NCI-H2081 treated with DMSO at 0.1 percent for 48 hours (cell line): Measurements from ENCODE around the gene KHSRP.
"Not testable (repeated sequence)": the region's sequence is repeated elsewhere in the genome, so short reads cannot be mapped to it uniquely, and the experiment has no call there.

Experiments used
- DNase-seq: peaks from one replicate; lab custom pipeline; 2025; lab: John Stamatoyannopoulos, UW

KHSRP gene

DNA sequence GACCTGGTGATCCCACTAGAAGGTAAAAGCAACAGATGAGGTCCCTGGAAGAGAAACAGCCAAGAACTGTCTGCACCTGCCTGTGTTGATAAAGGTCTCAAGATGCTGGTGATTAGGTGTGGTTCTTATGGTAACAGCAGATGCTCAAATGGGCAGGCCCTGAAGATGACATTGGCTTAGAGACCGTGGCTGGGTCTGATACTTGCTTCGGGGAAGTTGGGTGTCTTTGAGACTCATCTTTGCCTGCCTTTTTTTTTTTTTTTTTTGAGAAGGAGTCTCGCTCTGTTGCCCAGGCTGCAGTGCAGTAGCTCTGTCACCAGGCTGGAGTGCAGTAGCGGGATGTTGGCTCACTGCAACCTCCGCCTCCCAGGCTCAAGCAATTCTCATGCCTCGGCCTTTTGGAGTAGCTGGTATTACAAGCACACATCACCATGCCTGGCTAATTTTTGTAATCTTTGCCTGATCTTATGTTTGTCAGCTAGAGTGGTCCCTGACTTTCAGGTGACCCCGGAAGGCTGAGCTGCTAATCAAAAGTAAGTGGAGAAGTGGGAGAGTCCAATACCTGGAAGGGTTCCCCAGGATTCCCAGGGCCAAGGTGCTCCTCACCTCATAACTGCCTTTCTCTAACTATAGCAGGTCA, 27.1 kb upstream of the KHSRP start:
- DNase-seq = no peak

DNA sequence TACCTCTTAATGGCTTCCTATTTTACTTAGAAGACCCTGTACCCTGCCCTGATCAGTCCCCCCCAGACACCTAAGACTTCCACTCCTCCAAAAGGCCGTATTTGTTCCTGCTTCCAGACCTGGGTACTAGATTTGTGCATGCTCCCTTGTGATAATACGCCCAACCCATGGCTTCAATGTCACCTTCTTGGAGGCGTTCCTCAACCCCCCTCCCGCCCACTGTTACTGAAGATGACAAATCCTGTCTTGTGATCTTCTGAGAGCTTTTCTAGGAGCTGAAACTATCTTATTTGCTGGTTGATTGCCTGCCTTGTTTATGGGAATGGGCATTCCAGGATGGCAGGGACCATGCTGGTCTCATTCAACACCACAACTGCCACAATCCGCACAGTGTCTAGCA, 25.6 kb upstream of the KHSRP start:
- DNase-seq = no peak

DNA sequence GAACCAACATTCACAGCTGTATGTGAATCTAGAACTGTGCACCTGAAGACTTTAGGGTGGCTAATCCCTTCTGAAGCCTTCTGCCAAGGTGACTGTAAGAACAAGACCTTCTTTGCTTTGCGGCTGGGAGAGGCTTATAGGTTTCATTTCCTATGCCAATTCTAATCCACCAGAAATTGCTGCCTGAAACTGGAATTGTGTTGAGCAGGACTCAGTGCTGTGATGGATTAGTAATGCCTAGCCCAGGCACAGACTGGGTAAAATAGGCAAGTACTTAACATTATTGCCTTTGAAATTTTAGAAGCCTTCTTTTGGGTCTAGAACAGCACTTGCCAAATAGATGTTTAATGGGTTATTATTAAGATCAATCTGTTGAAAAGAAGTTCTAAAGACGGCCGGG, 23.4 kb upstream of the KHSRP start:
- no peak for DNase-seq

DNA sequence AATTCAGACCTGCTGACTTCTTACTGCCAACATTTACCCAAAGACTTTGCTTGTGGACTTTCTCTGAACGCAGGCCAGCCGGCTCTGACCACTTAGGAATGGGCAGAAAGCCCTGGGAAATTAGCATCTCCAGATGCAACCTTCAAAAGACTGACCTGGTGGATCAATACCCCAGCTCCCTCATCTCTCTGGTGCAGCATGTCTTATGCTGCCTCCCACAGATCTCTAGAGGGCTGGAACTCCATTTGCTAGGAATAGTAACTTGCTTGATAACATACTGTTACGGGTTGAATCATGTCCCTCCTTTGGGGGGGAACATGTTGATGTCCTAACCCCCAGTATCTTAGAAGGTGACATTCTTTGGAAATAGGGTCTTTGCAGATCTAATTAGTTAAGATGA, 21.8 kb upstream of the KHSRP start:
- DNase-seq = no peak

DNA sequence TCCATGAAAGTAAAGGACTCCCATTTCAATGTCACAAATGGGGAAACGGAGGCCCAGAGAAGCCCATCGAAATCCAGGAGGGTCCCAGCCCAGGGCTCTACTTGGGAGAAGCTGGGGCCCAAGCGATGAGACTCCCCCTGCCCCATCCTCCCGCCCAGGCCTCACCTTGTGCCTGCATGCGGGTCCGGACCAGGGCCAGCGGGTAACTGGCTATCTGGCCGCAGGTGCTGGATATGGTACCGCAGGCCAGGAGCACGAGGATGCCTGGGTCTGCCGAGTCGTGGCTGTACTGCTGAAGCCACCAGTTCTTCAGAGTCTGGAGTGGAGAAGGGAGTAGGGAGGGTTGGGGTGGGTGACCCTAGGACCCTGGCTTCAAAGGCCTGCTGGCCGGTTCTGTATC, 19.4 kb upstream of the KHSRP start:
- DNase-seq = no peak

DNA sequence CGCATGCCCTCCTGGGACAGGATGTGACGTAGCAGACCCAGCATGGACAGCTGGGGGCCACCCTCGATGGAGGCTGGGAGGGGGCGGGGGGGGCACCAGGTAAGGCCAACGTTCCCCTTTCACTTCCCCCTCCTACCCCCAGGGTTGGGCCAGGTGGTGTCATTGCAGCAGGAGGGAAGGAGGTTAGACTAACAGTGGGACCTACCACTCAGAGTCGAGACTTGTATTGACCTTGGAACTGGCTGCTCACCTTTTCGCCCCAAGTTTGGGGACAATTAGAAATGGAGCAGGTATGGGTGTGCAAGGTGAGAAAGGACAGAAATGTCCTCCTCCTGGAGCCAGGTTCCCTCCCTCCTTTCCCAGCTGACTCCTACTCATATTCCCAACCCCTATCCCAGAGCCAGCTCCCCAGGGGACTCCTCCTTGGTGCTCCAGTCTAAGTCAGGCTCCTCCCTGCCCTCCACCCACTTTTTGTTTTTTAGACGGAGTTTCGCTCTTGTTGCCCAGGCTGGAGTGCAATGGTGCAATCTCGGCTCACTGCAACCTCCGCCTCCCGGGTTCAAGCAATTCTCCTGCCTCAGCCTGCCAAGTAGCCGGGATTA, 17.6 kb upstream of the KHSRP start:
- no peak for DNase-seq

DNA sequence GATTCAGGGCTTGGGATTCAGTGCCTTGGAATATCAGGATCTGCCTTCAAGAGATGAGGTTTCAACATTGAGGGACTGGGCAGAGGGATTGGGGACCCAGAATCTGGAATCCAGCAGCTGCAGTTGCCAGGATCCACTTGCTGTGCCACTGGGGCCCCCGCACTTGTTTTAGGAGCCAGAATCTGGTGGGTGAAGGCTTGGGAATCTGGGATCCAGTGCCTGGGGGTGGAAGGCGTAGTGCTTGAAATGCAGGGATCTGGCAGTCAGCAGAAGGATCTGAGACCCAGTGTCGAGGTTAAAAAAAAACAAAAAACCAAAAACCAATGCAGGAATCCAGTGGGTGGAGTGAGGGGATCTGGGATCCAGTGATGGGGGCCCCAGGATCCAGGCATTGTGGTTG, 16.3 kb upstream of the KHSRP start:
- DNase-seq = no peak

DNA sequence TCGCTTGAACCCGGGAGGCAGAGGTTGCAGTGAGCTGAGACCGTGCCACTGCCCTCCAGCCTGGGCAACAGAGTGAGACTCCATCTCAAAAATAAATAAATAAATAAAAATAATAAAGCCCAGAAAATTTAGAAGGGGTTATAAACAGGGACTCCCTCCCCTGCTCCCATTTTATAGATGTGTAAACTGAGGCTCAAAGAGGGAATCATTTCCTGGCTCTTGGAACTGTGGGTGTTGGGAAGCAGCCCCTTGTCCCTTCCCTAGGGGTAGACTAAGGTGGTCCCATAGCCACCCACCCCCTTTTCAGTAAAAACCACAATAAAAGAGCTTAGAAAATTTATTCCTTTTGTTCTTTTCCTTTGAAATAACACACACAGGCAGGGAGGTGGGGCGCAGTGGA, 15.1 kb upstream of the KHSRP start:
- DNase-seq = no peak

DNA sequence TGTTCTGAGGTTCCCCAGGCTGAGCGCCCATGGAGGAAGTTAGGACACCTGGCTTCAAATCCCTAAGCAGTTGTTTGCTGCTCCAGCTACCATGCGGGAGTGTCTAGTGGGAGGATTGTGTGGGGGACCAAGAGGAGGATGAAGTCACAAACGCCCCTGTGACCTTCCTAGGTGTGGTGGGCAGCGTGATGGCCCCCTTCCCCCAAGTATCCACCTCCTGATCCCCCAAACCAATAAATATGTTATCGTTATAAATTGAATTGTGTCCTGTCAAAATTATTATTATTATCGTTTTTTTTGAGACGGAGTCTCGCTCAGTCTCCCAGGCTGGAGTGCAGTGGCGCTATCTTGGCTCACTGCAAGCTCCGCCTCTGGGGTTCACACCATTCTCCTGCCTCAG, 9.1 kb upstream of the KHSRP start, which contains the start of gene SLC25A41:
Gene SLC25A41, minus strand, starts transcription at position 101 of the 400 bp plus-strand sequence. Its CDS starts 70 bp downstream, at position 31.
- DNase-seq = no peak

DNA sequence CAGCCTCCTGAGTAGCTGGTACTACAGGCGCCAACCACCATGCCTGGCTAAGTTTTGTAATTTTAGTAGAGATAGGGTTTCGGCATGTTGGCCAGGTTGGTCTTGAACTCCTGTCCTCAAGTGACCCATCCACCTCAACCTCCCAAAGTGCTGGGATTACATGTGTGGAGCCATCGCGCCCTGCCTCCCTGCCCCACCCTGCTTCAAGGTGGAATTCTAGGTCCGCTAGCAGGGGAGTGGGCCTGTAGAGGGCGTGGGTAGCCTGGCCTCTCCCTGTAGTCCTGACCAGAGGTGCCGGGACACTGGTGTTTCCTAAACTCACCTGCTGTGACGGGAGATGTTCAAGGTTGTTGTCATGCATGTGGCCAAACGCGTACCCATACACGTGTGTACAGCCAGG, 8.6 kb upstream of the KHSRP start:
- DNase-seq = no peak

DNA sequence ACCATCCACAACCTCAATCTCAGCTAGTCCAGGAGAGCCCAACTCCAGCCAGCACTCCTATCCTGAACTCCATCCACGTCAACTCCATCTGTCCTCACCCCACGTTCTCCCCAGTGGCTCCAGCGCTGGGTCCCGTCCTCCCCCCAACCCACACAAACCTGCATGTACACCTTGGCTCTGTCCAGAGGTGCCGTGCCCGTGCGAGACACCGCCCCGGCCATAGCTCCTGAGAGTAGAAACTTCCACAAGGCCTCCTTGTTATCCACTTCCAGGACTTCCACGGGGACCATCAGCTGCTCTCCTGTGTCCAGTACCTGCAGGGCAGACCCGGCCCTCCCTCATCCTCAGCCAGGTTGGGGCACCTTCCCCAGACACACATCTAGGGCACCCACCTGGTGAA, 7.3 kb upstream of the KHSRP start:
- DNase-seq = no peak

DNA sequence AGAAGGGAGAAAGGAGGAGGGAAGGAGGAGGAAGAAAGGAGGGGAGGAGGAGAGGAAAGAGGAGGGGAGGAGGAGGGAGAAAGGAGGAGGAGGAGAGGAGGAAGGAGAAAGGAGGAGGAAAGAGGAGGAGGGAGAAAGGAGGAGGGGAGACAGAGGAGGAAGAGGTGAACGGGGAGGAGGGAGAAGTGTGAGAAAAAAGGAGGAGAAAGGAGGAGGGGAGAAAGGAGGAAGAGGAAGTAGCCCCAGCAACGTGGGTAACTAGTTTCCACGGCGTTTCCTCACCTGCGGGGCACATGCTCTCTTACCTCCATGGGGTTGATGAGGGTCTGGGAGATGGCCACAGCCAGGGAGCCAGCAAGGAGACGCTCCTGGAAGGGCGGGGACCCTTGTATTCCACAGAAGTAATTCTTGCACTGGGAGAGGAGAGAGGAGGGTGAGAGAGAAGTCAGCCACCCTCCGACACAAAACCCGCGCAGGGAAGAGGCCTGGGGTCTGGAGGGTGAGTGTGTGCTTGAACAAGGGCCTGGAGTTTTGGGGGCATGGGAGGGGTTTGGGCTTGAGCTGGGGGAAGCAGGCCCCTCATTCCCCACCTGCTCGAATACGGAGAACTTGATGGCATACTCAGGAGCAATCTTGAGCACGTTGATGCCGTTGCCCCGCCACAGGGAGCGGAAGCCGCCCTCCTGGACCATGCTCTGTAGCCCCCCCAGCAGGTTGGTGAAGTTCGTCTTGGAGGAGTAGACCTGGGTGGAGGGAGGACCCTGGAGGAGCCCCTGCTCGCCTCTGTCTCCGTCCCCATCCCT, 5.0 kb upstream of the KHSRP start:
- no peak for DNase-seq

DNA sequence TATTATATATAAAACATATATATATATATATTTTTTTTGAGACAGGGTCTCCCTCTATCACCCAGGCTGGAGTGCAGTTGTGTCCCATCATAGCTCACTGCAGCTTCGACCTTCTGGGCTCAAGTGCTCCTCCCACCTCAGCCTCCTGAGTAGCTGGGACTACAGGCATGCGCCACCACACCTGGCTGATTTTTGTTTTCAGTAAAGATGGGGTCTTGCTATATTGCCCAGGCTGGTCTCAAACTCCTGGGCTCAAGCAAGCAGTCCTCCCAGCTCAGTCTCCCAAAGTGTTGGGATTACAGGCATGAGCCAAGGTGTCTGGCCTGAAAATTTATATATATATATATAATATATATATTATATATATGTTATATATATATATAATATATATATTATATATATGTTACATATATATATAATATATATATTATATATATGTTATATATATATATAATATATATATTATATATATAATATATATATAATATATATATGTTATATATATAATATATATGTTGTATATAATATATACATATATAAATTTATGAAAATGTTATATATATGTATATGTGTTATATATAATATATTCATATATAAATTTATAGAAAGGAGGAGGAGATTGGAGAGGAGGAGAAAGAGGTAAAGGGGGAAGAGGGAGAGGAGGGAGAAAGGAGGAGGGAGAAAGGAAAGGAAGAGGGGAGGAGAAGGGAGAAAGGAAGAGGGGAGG, 4.2 kb upstream of the KHSRP start:
- DNase-seq = not testable (repeated sequence)

DNA sequence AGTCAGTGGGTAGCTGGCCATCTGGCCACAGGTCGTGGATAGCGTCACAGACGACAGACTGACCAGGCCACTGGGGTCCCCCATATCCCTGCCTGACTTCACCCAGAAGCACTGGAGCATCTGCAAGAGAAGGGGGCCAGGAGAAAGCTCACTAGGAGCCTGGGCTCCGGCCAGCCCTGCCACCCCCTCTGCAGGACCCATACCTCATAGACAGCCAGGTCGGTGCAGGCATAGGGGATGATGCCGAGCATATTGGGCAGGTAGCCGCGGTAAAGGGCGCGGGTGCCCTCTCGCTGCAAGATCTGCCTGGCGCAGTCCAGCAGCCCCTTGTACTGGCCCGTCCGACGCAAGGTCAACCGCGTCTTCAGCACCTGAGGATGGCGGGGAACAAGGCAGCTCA, 2.5 kb upstream of the KHSRP start:
- no peak for DNase-seq

DNA sequence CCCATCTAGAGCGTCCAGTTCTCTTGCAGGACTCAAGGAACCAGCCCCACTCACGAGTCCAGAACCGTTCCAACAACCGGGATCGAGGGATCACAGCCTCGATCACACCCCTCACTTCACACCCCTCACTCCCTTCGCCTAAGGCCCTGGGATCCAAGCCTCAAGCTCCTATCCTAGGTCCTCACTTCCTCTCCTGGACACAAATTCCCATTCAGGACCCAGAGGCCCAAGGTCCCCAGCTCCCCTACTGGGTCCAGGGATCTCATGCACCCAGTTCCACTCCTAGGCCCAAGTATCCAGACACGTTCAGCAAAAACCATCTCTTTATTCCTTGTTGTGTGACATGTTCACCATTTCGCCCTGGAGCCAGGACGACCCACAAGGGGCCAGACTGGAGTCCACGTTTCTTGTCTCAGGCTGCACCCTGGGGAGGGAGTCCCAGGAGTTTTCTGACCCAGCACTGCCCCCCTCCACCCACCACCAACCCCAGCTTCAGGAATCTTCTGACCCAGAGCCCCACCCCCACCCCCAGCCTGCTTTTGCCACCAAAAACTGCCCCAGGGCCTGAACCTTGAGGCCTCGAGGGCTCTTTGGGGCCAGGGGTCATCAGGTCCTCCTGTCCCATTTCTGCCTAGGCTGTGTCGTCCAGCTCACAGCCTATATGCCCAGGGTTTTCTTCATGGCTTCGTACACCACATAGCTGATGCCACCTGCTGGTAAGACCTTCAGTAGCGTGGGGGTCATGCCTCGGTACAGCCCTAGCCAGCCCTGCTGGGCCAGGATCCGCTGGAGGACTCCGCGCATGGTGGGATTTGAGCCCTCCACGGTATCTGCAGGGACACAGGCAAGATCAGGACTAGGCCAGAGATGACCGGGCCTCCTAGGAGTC, 1.4 kb upstream of the KHSRP start:
- no peak for DNase-seq

DNA sequence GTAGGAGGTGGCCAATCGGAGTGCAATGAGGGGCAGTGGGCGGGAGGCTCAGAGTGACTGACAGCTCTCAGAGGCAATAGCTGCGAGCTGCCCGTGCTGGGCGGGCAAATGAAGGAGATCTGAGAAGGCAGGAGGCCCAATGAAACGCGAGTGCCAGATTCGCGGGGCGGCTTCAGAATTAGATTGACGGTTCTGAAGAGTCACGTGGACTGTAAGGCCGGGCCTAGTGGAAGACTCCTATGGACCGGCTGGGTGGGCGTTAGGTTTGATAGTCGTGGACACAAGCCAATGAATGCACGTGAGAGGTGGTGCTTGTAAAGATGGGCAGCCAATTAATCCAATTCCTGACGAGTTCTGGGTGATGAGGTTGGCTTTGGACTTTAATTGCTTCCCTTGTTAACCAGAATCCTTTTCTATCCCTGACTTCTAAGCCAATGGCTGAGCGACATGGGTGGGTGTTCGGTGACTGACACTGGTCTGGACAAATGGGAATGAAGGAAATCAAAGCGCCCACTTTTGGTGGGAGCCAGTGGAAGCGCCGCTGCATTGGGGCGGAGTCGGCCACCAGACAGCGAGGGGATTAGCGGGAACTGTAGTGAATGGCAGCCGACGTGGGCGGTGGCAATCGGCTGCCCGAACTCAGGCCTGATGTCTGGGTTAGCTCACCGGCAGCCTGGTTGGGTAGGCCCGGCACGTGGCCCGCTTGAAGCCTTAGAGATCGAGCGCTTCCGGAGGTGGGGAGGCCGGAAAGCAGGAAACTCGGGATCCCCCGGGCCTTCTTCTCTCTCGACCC, 524 bp upstream of the KHSRP start:
- DNase-seq = peak; percentile 100

DNA sequence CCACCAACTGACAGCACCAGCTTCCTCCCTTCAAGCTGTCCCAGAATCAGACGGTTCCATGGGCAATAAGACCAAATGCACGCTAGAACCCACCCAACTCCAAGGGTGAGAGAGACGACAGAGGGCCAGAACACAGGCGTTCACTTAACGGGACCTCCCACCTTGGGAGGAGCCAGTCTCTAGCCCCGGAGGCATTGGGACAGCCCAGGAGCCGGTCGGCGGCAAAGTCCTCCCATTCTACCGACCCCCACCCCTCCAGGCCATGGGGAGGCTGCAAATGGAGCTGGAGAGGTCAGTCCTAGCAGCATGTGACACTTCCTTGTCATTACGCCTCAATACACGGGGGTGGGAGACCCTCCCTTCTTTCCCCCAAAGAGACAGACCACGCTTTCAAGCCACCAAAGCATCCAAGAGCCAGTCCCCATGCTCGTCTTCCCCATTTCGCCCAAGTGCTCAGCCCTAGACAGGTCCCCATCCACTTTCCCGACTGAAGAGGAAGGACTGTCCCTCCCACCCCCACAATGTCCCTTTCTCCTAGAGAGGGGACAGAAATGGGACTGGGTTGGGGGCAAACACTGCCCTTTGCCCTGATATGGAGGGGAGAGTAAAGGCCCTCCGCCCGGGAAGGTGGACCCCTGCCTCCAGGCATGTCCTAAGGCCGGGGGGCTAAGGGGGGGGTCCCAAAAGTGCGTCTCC, 964 bp downstream of the KHSRP start:
- DNase-seq = no peak

DNA sequence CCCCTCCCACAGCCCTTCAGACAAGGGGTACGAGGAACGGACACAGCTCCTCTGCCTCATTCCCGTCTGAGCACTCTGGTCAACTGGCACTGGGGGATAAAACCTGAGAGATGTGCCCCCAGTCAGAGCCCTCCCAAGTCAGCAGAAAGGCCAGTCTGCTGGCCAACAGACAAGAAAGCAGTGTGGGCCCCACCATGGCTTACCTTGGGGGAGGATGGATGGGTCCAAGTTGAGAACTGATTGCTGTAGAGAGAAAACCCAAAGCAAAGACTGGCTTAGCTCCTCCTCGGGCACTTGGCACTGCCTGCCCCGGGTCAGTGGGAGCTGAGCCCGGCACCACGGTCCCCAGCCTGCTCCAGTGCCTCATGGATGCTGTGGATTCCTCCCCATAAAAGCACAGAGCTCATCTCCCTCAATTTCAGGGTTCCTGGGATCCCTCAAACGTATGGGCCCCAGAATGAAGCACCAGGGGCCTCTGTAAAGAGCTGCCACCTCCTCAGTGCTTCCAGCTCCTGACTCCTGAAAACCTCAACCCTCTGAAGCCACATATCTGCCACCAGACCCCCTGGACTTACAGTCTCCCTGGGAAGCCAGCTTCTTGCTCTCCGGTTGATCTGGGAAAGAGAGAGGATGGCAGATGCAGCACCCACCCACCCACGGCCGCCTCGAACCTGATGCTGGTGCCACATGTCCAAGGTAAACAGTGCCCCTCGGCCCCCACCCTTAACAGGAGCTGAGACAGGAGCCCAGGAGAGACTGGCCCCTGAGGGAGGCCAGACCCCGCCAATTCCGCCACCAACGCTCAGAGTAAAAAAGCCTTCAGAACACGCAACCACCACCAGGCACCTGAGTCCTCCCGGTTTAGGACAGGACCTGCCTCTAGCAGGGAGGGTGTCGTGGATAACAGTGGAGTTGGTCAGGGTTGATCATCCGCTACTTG, 3.3 kb downstream of the KHSRP start:
- no peak for DNase-seq

DNA sequence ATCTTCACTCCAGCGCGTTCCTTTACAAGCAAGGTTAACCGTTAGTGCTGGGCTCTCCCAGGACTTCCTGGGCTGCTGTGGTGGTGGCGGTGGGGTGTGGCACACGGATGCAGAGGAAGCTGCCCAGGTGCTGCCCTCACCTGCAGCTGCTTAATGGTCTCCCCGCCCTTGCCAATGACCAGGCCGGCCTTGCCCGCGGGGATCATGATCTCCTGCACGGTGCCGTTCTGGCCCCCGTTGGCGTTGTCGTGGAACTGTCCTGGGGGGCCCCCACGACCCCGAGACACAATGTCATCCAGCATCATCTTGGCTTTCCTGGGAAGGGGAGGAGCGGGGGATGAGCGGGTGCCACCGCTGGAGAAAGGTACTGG, 6.1 kb downstream of the KHSRP start:
- no peak for DNase-seq
